Putamen (tissue), 1 donor: ENCODE results near the gene NAALADL2.

Source experiments
- DNase-seq: peaks from one replicate; pipeline ENCODE4 v3.0.0-alpha.2; 2016; ENCODE audit warnings: low spot score

The NAALADL2 gene

GRCh38 chr3:174891524-174892203 is 32.5 kb downstream of the NAALADL2 start:
- no peak for DNase-seq

GRCh38 chr3:174907027-174907426 is 47.9 kb downstream of the NAALADL2 start:
- DNase-seq: no peak

- DNase-seq: no peak
Observed at GRCh38 chr3:174907628-174908407, 48.7 kb downstream of the NAALADL2 start.

DNA sequence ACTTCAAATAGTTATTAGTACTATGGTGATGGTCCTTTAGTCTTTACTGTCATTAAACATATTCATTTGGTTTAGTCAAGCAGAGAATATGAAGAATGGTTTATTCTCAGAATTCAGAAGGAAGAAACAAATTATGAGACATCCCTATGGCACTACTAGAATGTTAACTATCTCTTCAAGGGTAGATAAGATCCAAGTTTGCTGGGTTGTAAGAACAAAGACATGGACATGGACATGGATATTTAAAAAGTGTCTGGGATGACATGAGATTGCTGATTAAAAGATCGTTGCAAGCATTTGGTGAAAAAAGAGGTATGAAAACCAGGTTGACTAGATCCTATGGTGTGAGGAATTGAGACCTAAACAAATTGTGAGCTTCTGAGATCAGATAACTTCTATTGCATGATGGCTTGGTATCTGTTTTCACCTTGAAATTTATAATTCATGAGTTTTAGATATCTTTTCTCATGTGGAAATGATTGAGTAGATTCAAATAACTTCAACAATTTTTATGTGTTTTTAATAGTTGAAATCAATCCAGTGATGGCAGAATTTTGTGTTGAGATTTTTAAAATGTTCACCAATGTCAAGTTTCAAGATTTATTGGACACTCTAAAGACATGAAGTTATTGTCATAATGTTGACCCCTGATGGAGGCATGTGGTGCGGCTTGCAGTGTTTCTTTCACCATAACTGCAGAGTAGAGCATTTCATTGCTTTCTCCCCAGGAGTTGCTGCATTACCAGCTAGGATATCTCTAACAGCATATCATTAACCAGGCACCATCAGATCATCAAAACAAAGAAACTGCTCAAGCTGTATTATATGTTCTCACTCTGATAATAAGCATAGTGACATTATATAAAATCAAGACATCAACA is 72.6 kb downstream of the NAALADL2 start:
- no peak for DNase-seq

- DNase-seq: no peak
Observed at GRCh38 chr3:174936590-174936989, 77.5 kb downstream of the NAALADL2 start.

DNA sequence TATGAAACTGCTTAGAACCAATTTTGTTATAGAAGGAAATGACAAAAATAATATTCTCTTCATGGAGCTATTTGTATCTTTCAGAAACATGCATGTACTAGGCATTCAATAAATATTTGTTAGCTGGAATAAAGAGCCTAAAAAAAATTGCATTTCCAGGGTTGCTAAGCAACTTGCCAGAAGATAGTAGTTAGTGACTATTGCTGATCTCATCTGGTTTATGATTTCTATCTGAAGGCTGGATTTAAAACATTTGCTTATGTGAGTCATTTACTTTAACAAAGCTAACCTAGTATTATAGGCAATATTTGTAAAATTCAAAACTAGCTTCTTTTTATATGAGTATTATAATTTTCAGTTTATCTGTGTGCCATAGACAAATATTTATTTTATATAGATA is 78.3 kb downstream of the NAALADL2 start:
- DNase-seq: no peak

GRCh38 chr3:174938102-174938501 is 79.0 kb downstream of the NAALADL2 start:
- DNase-seq: no peak

DNA sequence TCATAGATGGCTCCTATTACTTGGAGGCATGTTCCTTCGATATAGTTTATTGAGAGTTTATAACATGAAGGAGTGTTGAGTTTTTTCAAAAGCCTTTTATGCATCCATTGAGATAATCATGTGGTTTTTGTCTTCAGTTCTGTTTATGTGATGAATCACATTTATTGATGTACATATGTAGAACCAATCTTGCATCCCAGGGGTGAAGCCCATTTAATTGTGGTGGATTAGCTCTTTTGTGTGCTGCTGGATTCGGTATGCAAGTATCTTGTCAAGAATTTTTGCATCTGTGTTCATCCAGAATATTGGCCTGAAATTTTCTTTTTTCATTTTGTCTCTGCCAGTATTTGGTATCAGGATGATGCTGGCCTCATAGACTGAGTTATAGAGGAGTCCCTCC is 81.0 kb downstream of the NAALADL2 start:
- DNase-seq: no peak

- DNase-seq: no peak
Observed at GRCh38 chr3:174945276-174945675, 86.1 kb downstream of the NAALADL2 start.

DNA sequence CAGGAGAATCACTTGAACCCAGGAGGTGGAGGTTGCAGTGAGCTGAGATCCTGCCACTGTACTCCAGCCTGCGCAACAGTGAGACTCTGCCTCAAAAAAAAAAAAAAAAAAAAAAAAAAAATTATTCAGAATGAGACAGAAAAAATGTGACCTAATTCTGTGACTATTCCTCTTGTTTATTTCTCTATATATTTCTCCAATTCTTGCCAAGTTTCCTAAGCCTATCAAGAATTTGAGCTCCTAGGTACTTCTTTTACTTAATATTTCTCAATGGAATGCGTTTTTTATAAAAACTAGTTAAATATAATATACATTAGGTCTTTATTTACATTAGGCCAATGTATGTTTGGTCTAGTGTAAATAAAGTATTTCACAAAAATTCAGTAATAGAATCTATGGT is 86.8 kb downstream of the NAALADL2 start:
- DNase-seq: no peak

GRCh38 chr3:174949523-174949922 is 90.4 kb downstream of the NAALADL2 start:
- DNase-seq: no peak

DNA sequence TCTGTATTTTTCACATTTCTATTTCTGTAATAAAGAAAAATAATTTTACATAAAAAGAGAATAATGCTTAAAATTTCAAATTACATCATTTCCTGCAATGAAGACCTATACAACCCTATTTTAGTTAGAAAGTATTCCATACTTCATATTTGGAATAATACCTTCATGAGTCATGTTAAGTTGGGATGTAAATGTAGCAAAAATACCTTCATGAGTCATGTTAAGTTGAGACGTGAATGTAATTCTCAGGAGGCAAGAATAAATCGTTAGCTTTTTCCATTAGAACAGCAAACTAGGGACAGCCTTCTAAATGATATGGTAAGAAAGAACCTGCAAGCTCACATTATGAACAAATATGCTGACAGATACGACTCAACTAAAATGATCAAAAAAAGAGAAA is 91.9 kb downstream of the NAALADL2 start:
- DNase-seq: peak; percentile 38

DNA sequence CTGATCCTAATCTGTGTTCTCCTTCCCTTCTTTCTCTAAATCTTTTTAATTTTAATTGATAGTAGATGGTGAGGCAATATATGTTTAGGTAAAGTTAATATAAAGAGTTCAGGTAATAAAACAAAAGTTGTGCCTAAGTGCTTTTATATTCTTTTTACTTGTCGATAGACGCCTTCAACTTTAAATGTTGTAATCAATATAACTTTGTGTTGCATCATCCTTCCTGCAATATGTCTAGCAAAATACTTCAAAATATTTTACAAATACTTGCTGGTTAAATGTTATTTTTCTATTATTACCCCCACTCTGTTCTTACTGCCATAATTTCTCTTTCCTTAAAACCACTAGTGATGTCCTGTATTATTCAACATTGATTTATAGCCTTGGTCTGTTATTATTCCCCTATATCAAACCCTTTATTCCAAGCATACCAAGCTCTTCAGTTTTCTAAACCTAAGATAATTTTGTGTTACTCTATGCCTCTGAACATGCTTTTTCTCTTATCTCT is 92.4 kb downstream of the NAALADL2 start:
- no peak for DNase-seq

GRCh38 chr3:174953068-174953467 is 93.9 kb downstream of the NAALADL2 start:
- DNase-seq: no peak

DNA sequence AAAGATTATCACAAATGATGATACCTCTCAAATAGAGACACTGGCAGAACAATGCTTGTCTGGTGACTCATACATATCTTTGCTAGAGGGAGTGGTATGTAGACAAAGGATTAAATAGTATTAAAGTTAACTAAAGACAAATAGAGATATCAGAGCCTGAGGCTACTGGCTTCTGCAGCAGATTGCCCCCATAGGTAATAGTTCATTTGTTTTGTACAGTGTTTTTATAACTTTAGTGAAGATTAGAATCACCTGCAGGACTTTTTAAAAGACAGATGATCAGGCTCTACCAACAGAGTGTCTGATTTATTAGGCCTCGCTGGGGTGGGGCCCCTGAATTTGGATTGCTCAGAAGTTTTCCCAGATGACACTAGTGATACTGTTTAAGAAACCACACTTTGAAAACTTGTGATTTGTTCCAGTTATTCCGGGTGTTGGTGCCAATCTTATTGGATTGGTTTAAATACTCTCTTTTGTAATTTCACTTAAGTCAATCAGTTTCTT is 96.4 kb downstream of the NAALADL2 start:
- DNase-seq: no peak

GRCh38 chr3:174957081-174957480 is 97.9 kb downstream of the NAALADL2 start:
- no peak for DNase-seq

GRCh38 chr3:174957551-174958001 is 98.4 kb downstream of the NAALADL2 start:
- no peak for DNase-seq

- DNase-seq: no peak
Observed at GRCh38 chr3:174958671-174959328, 99.7 kb downstream of the NAALADL2 start.

DNA sequence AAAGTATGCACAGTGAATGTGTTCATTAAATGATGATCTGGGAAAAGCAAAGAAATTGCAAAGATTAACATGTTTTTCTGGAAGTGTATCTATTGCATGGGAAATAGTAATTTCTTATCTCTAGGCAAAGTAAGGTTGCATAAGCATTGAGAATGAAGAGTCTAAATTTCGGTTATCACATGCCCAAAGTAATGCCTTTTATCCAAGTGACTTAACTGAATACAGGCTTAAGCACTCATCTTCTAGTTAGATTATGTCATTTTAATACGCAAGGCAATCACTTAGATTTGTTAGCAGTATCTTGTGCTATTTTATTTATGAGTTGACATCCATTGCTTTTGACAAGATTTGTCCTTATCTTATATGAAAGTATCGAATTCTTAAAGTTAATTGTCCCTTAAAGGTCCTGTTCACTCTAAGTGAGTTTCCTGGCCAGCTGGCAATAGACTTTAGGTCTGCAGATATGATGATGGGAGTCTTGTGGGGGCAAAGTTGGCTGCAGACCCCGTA is 100.5 kb downstream of the NAALADL2 start:
- DNase-seq: no peak

DNA sequence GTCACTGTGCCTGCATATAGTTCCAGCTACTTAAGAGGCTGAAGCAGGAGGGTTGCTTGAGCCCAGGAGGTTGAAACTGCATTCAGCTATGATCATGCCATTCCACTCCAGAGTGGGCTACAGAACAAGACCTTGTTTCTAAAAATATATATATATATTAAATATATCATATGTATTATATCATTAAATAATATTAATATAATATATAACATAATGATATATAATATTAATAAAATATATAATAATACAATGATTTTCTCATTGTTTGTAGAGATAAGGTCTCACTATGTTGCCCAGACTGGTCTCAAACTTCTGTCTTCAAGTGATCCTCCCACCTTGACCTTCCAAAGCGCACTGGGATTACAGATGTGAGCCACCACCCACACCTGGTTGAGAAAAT is 101.8 kb downstream of the NAALADL2 start:
- DNase-seq: no peak

GRCh38 chr3:174973465-174973864 is 114.3 kb downstream of the NAALADL2 start:
- DNase-seq: no peak
